ENCODE measurements around the gene SLAIN2.
"Not testable (repeated sequence)": the region's sequence is repeated elsewhere in the genome, so short reads cannot be mapped to it uniquely, and the experiment has no call there.

The SLAIN2 gene

GRCh38 chr4:48431401-48431800, 90.1 kb downstream of the SLAIN2 start:
- DNase-seq (ENCODE audit: extremely low spot score) = no peak
- CTCF ChIA-PET = interaction anchor here (1.3 kb wide), 1 partner anchor 15 kb away, joined by 5 read pairs; no protein-coding TSS in a partner anchor
- POLR2A ChIA-PET = no interaction called here
- TF ChIP-seq CTCF (IDR thresholded peaks at IDR 0.05; ENCODE audit: control extremely low read depth, extremely low read depth, low read depth, missing control alignments) = no peak

- TF ChIP-seq CTCF (IDR thresholded peaks at IDR 0.05; ENCODE audit: control extremely low read depth, extremely low read depth, low read depth, missing control alignments) = no peak
- POLR2A ChIA-PET = no interaction called here
- no peak for DNase-seq (ENCODE audit: extremely low spot score)
- CTCF ChIA-PET = no interaction called here
Measured at GRCh38 chr4:48432017-48432416, 90.7 kb downstream of the SLAIN2 start.

- POLR2A ChIA-PET = no interaction called here
- CTCF ChIA-PET = interaction anchor here (1.0 to 1.2 kb wide), 3 partner anchors 9 to 142 kb away, joined by 3 to 4 read pairs (median 3); no protein-coding TSS in a partner anchor
- DNase-seq (ENCODE audit: extremely low spot score) = no peak
- no peak for TF ChIP-seq CTCF (IDR thresholded peaks at IDR 0.05; ENCODE audit: control extremely low read depth, extremely low read depth, low read depth, missing control alignments)
Measured at GRCh38 chr4:48436318-48436717, 95.0 kb downstream of the SLAIN2 start.

- POLR2A ChIA-PET = no interaction called here
Measured at GRCh38 chr4:48439988-48440387, 98.7 kb downstream of the SLAIN2 start.

DNA sequence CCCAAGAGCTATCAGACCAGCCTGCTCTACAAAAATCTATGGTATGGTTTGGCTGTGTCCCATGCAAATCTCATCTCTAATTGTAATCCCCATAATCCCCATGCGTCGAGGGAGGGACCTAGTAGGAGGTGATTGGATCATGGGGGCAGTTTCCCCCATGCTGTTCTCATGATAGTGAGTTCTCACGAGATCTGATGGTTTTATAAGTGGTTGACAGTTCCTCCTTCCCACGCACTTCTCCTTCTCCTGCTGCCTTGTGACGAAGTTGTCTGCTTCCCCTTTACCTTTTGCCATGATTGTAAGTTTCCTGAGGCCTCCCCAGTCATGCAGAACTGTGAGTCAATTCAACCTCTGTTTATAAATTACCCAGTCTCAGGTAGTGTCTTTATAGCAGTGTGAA, 99.6 kb downstream of the SLAIN2 start:
- POLR2A ChIA-PET; DNase-seq (ENCODE audit: extremely low spot score): not testable (repeated sequence)
- CTCF ChIA-PET = interaction anchor here (0.9 to 1.5 kb wide), 3 partner anchors 13 to 35 kb away, joined by 3 to 6 read pairs (median 3); no protein-coding TSS in a partner anchor

More at GRCh38 chr4:48439988-48440387, 98.7 kb downstream of the SLAIN2 start:
- no peak for DNase-seq (ENCODE audit: extremely low spot score)
- no peak for TF ChIP-seq CTCF (IDR thresholded peaks at IDR 0.05; ENCODE audit: control extremely low read depth, extremely low read depth, low read depth, missing control alignments)
- CTCF ChIA-PET = no interaction called here

DNA sequence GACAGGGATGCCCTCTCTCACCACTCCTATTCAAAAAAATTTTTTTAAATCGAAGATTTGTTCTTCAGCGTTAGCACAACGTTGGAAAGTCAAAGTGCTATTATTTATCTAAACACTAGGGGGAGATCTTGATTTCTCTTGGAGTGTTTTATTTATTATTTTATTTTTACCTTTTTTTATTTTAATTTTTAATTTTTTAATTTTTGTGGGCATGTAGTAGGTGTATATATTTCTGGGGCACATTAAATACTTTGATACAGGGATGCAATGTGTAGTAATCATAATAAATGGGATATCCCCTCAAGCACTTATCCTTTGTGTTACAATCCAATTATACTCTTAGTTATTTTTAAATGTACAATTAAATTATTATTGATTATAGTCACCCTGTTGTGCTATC, 104.4 kb downstream of the SLAIN2 start:
- CTCF ChIA-PET = interaction anchor here (0.8 to 1.9 kb wide), 9 partner anchors 10 to 151 kb away, joined by 3 to 7 read pairs (median 3); partner anchors contain the start of gene SLC10A4
- no peak for DNase-seq (ENCODE audit: extremely low spot score)
- POLR2A ChIA-PET = no interaction called here
- peak; percentile 49 for TF ChIP-seq CTCF (IDR thresholded peaks at IDR 0.05; ENCODE audit: control extremely low read depth, extremely low read depth, low read depth, missing control alignments)

DNA sequence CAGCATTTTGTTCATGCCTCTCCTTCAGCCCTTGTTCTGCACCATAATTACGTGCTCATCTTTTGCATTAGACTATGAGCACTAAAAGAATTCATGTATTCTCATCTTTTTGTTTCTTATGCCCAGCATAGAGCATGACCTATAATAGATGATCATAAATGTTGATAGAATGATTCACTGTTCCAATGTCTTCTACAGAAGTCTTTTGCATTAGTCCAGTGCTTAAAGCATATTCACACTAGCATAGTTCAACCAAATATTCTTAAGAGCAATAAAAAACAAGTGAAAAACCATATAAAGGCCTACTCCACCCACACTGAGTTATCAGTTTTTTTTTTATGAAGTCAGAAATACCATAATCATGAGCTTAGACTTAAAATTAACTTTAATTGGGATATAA, 105.3 kb downstream of the SLAIN2 start:
- CTCF ChIA-PET = interaction anchor here (0.8 to 1.9 kb wide), 10 partner anchors 8 to 152 kb away, joined by 3 to 7 read pairs (median 4); partner anchors contain the start of gene SLC10A4
- POLR2A ChIA-PET = no interaction called here

More for the DNA sequence above, 105.3 kb downstream of the SLAIN2 start:
- no peak for TF ChIP-seq CTCF (IDR thresholded peaks at IDR 0.05; ENCODE audit: control extremely low read depth, extremely low read depth, low read depth, missing control alignments)
- no peak for DNase-seq (ENCODE audit: extremely low spot score)
